VCaP (cell line): ENCODE measurements around the gene HTR2B.

ENCODE experiments used
- H3K27ac ChIP-seq: fragments of 450-650 bp; 2 replicates; pipeline ENCODE4 v1.5.1; 2017
- TF ChIP-seq, protein P1 (sequence below): fragments of 450-650 bp; conservative IDR thresholded peaks from 2 replicates; pipeline ENCODE4 v1.5.1; 2017; ENCODE audit warnings: mild to moderate bottlenecking, moderate library complexity

HTR2B gene

DNA sequence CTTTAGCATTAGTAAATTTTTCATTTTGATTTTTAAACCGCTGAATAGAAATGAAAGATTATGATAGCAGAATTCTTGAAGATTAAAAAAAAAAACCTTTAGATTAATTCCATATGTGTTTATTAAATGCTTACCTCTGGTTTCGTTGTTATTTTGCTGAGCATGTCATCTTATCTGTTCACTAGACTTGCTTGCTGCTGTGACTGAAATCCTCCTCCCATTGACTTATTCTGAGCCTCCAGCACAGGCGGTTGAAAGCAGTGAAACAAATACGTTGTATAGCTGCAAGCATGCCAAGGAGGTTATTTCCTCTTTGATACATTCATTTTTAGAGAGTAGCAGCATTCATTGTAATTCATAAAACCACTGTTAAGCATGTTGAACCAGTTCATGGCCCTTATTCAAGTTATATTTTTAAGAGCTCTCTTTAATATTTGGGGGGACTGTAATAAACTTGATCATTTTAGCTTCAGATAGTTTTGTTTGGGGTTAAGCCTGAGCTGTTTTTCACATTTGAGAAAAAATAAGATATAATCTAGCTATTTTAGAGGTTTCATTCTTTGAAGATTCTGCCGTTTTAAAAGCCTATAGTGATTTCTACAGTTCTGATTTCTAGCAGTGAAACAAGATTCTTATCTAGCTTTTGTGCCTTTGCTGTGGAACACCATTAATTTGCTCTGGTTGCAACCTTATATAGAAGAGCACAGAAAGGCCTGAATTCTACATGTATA lies at the start of gene HTR2B:
Gene HTR2B (minus strand): TSS at position 205 of the 731 bp plus-strand sequence. CDS start 1,278 bp downstream, outside the sequence.
- H3K27ac ChIP-seq: peak within 1 kb of the TSS; percentile 2; the same call in 1 of the 2 replicates

DNA sequence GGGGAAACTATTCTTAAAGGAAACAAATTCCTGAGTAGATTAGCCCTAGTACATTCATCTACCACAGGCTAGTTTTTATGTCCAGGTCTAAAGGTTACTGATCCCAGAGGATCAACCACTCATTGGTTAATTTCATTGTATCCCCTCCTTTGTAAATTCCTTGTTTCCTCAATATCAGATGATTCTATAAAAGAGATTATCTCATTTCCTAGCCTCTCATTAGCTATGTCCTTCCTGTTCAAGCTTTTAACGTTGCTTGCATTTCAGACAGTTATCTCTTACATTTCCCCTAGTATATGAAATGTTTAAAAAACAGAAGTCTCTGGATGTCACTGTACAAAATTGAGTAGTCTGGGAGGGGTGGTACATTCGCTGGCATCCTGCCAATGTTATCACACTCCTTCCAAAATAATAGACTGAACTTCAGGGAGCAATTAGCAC lies 49.4 kb upstream of the HTR2B start:
- TF ChIP-seq, protein P1, sequence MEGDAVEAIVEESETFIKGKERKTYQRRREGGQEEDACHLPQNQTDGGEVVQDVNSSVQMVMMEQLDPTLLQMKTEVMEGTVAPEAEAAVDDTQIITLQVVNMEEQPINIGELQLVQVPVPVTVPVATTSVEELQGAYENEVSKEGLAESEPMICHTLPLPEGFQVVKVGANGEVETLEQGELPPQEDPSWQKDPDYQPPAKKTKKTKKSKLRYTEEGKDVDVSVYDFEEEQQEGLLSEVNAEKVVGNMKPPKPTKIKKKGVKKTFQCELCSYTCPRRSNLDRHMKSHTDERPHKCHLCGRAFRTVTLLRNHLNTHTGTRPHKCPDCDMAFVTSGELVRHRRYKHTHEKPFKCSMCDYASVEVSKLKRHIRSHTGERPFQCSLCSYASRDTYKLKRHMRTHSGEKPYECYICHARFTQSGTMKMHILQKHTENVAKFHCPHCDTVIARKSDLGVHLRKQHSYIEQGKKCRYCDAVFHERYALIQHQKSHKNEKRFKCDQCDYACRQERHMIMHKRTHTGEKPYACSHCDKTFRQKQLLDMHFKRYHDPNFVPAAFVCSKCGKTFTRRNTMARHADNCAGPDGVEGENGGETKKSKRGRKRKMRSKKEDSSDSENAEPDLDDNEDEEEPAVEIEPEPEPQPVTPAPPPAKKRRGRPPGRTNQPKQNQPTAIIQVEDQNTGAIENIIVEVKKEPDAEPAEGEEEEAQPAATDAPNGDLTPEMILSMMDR: no peak
- no peak overlapping the region for H3K27ac ChIP-seq

More for the DNA sequence above, at the start of gene HTR2B:
- TF ChIP-seq, protein P1: no peak

DNA sequence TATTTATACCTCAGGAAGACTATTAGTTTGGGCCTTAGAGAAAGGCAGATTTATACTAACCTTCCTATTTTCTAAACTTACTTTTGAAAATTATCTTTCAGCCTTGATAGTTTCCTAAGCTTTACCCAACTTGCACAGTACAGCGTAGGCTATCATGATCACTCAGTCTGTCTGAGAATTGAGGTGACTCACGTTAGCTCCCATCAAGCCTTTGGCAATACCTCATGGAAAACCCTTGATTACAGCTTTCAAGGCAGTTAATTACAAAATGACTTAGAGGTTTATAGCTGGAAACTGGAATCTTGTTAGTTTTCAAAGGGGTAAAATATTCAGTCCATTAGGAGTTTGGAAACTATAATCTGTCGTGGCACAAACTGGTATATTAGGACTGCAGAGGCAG lies 47.2 kb upstream of the HTR2B start:
- TF ChIP-seq, protein P1: no peak
- no peak overlapping the region for H3K27ac ChIP-seq

- H3K27ac ChIP-seq: no peak overlapping the region
- TF ChIP-seq, protein P1: no peak
Observed at GRCh38 chr2:231170055-231170454, 45.2 kb upstream of the HTR2B start.

DNA sequence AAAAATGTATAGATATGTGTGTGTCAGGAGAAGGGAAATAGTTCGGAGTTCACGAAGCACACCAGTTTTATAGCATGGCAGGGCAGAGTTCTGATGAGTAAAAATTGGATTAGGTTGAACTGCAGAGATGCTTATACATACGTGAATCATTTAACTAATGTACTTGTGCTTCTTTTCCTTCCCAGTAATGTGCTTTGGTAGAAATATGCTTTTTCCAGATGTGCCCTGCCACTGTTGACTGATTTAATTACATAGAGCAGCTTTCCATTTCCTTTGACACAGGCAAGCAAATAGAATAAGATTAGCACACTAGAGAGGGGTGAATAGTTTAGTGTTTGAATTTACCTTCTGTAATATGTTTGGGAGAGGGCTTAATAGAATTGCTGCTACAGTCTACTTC lies 44.6 kb upstream of the HTR2B start:
- TF ChIP-seq, protein P1: no peak
- no peak overlapping the region for H3K27ac ChIP-seq

DNA sequence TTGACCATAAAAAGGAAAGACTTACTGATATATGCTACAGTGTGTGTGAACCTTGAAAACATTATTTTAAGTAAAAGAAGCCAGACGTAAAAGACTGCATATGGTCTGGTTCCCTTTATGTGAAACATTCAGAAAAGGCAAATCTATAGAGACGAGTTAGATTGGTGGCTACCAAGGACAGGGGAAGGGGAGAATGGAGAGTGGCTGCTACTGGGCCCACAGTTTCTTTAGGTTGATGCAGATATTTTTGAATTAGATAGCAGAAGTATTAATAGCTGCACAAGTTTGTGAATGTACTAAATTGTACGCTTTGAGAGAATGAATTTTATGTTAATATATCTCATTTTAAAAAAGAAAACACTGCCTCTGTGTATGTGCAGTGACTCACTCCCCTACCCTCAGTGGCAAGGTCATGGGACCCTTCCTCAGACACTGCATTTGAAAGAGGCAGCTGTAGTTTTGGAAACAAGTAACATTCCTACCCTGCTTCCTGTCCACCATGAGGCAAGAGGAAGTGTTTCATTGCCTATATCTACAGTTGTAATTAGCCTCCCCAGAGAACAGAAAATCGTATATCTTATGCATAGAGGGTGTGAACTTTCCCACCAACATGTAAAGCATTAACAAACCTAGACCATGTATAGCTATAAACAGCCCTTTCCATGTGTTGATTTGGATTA lies 43.8 kb upstream of the HTR2B start:
- TF ChIP-seq, protein P1: no peak
- no peak overlapping the region for H3K27ac ChIP-seq

- no peak overlapping the region for H3K27ac ChIP-seq
Observed at GRCh38 chr2:231167745-231168459, 43.1 kb upstream of the HTR2B start.

More at GRCh38 chr2:231167745-231168459, 43.1 kb upstream of the HTR2B start:
- TF ChIP-seq, protein P1: no peak
